DMS 273 (cell line): ENCODE measurements around the gene RGS3.

Experiments used
- DNase-seq: peaks from one replicate; lab custom pipeline; 2025; ENCODE audit not compliant: unreplicated experiment; lab: John Stamatoyannopoulos, UW

The RGS3 gene

DNA sequence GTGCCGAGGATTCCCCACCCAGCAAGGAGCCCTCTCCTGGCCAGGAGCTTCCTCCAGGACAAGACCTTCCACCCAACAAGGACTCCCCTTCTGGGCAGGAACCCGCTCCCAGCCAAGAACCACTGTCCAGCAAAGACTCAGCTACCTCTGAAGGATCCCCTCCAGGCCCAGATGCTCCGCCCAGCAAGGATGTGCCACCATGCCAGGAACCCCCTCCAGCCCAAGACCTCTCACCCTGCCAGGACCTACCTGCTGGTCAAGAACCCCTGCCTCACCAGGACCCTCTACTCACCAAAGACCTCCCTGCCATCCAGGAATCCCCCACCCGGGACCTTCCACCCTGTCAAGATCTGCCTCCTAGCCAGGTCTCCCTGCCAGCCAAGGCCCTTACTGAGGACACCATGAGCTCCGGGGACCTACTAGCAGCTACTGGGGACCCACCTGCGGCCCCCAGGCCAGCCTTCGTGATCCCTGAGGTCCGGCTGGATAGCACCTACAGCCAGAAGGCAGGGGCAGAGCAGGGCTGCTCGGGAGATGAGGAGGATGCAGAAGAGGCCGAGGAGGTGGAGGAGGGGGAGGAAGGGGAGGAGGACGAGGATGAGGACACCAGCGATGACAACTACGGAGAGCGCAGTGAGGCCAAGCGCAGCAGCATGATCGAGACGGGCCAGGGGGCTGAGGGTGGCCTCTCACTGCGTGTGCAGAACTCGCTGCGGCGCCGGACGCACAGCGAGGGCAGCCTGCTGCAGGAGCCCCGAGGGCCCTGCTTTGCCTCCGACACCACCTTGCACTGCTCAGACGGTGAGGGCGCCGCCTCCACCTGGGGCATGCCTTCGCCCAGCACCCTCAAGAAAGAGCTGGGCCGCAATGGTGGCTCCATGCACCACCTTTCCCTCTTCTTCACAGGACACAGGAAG is 120.2 kb downstream of the RGS3 start:
- no peak for DNase-seq

- no peak for DNase-seq
These were observed 121.0 kb downstream of the RGS3 start for GRCh38 chr9:113584428-113585084.

GRCh38 chr9:113585085-113585442 is 121.5 kb downstream of the RGS3 start:
- no peak for DNase-seq

DNA sequence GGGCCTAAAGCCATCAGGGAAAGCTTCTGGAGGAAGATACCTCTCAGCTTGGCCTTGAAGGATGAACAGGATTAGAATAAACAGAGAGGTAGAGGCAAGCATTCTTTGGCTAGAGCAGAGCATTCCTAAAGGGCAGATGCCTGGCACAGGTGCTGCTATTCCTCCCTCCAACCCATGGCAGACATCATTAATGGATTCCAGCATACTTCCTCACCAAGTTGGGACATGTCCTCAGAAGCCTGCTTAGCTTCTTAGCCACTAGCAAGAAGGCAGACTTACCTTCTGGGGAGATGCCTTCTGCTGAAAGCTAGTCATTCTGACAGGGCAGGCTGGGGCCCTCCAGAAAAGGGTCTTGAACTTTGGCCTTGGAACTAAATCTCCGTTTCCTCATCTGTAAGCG is 122.0 kb downstream of the RGS3 start:
- DNase-seq: no peak

GRCh38 chr9:113587471-113588031 is 124.0 kb downstream of the RGS3 start:
- DNase-seq: peak; percentile 56

DNA sequence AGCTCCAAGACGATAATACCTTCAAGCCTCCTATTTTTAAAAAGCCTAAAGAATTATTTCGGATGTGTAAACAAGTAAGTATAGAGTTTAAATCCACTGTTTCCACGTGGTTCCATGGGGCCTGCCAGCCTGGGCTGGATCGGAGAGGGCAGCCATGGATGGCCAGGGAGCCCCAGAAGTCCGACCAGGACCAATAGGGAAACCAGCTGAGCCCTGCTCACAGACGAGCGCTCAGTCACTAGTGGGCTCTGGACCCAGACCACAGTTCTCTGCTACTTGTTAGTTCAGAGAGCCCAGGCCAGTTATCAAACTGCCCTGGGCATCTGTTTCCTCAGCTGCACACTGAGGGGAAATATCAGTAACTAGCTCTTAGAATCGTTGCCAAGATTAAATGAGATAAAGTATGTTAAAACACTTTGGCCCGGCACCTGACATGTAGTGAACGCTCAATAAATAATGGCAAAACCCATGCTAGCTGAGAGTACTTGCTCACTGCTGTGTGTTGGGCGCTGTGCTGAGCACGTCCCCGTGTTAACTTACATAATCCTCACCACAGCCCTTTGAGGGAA is 124.8 kb downstream of the RGS3 start:
- no peak for DNase-seq

- DNase-seq: no peak
These were observed 125.4 kb downstream of the RGS3 start for GRCh38 chr9:113588936-113589335.

DNA sequence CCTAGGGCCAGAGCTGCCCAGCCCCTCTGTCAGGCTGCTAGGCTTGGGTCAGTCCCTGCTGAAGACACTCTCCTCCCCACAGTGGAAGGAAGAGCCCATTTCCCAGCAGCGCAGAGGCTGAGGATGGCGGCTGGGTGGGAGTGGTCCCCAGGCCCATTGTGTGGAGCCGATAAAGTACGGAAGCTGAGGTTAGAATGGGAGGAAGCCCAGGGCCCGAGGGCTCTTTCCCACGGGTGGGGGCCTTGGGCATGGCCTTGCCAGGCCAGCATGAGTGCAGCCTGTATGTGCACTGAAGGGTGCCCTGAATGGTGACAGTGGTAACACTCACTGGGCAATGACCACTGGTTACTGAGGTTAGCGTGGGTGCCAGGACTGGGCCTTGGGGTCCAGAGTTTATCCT is 125.9 kb downstream of the RGS3 start:
- DNase-seq: no peak

- DNase-seq: peak; percentile 63
These were observed 126.4 kb downstream of the RGS3 start for GRCh38 chr9:113589890-113590289.

DNA sequence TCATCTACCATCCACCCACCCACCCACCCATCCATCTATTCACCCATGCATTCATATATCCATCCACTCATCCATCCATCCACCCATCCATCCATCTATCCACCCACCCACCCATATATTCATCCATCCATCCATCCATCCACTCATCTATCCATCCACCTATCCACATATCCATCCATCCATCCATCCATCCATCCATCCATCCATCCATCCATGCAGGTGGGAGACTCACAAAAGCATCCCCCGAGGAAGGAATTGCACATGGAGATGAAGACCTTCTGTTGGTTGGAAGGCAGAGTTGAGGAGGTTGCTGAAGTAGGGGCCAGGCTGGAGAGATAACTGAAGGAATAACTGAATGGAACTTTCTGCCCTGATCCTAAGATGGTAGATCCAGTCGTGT is 126.9 kb downstream of the RGS3 start:
- no peak for DNase-seq

- DNase-seq: peak; percentile 86
These were observed 127.7 kb downstream of the RGS3 start for GRCh38 chr9:113590991-113591898.

DNA sequence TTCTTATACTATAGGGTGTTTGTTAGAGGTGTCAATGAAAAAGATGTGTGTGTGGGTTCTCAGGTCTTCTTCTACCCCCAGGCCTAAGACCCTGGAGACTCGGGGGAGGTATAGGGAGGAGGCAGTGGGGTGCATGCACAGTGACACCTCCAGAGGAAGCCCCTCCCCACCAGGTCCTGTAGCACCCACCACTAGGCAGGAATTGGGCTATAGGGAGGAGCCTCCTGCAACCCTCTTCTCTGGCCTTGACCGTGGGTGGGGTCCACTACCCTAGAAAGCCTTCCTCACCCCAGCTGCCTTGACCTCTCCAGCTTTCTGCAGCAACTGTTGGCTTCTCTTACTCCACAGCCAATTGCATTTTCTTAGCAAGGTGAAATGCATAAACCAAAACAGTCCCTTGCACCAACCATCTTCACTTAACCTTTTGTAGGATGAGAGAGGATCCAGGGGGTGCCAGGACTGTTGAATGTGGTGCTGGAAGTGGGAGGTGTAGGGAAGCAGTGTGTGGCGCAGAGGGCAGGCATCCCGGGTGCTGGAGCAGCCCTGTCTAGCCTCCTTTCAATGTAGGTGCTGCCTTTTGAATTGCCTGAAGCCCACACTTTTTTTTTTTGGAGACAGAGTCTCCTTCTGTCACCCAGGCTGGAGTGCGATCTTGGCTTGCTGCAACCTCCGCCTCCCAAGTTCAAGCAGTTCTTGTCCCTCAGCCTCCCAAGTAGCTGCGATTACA is 128.5 kb downstream of the RGS3 start:
- no peak for DNase-seq

DNA sequence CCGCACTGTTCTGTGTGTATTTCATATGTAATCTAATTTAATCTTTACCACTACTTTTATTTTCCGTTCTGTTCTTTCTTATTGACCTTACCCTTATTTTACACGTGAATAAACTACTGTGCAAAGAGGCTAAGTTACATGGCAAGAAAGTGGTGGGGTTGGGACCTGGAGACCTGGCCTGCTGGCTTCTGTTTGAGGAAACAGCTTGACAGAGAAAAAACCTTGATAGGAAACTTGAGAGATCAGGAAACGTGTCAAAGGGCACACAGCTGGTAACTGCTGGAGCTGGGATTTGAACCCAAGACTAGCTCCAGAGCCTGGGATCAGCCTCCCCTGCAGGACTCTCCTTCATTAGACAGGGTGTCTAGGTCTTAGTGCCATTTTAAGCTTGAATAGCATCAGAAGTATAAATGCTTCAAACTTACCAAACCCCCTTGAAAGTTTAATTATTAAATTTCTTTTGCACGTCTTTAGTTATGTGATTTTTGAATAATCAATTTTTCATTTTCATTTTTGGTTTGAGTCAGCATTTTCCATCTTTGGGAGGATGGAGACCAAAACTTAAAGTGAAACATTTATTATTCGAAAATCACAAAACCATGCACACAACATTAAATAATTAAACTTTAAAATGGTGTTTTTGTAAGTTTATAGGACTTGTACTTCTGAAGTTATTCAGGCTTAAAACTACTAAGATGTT is 129.5 kb downstream of the RGS3 start:
- peak; percentile 20 for DNase-seq

- DNase-seq: peak; percentile 97
These were observed 130.3 kb downstream of the RGS3 start for GRCh38 chr9:113593682-113594281.

DNA sequence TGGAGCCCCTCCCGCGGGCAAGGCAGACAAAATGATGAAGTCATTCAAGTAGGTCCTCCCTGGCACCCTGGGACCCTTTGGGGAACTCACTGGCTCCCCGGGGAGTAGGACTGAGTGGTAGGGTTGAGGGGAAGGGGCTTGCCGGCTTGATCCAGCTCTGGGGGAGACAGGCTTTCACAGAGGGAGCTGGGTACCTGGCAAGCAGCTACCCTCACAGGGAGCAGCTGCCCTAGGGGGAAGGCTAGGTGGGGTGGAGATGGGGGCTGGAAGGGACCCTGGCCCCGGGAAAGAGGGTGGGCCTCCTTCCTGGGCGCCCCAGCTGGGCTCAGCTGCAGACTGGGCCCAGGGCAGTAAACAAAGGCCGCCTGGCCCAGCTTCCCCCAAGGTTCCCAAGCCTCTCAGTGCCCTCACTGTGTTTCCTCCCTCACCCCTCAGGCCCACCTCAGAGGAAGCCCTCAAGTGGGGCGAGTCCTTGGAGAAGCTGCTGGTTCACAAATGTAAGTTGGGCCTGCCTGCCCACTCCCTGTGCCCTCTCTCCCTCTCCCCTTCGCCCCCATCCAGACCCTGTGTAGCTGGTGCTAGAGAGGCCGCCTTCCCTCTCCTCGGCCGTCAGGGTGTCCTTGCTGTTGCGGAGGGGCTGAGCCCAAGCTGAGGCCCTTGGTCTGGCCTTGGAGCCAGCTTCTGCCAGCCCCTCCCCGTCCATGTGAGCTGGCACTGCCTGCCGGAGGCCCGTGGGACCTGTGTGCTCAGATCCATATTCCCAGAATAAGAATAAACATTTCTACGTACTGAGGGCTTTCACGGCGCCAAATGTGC is 131.2 kb downstream of the RGS3 start:
- DNase-seq: no peak

DNA sequence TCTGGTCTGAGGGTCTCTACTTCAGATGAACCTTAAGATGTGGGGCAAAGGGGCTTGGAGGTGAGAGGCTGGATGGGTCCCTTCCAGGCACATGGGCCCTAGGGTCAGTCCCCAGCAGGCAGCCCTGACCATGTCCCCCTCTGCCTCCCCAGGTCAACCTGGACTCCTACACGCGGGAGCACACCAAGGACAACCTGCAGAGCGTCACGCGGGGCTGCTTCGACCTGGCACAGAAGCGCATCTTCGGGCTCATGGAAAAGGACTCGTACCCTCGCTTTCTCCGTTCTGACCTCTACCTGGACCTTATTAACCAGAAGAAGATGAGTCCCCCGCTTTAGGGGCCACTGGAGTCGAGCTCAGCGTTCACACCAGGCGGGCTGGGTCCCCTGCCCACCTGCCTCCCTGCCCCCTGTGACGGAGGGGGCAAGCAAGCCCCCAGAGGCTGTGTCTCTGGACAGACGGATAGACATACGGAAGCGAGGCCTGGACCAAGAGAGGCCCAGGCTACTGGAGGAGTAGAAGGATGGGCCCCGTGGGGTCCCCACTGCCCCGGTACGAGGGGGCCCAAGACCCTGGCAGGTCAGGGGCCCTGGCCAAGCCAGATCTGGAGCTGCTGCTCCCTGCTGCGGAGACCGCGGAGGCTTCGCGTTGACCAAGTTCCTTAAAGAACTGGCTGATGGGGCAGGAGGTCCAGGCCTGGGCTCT is 133.2 kb downstream of the RGS3 start:
- no peak for DNase-seq

- peak; percentile 31 for DNase-seq
These were observed 134.1 kb downstream of the RGS3 start for GRCh38 chr9:113597390-113598241.
